ENCODE measurements around the gene CXCR4.

DNA sequence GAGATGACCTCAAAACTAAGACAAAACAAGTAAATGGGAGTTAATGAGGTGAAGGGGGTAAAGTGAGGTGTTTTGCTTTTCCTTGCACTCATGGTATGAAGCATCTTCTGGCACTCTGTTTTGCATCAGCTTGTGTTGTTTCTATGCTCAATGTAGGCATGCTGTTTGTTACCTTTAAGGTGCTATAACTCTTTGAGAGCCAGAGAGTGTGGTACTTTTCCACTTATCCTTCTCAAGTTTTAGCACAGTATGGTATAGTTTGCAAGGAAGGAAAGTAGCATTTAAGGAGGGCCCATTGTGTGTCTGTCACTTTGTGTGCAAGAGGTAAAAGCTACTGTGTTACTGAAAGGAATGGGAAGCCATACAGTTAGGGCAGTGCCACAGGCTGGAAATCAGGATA, 17.5 kb upstream of the CXCR4 start:
- no peak for TF ChIP-seq SIN3A (IDR thresholded peaks at IDR 0.05; ENCODE audit: borderline replicate concordance, low read depth, low read length)
- TF ChIP-seq, protein P1, sequence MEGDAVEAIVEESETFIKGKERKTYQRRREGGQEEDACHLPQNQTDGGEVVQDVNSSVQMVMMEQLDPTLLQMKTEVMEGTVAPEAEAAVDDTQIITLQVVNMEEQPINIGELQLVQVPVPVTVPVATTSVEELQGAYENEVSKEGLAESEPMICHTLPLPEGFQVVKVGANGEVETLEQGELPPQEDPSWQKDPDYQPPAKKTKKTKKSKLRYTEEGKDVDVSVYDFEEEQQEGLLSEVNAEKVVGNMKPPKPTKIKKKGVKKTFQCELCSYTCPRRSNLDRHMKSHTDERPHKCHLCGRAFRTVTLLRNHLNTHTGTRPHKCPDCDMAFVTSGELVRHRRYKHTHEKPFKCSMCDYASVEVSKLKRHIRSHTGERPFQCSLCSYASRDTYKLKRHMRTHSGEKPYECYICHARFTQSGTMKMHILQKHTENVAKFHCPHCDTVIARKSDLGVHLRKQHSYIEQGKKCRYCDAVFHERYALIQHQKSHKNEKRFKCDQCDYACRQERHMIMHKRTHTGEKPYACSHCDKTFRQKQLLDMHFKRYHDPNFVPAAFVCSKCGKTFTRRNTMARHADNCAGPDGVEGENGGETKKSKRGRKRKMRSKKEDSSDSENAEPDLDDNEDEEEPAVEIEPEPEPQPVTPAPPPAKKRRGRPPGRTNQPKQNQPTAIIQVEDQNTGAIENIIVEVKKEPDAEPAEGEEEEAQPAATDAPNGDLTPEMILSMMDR (IDR thresholded peaks at IDR 0.05) = no peak
- TF ChIP-seq MXI1 (IDR thresholded peaks at IDR 0.05; ENCODE audit: low read depth, low read length) = no peak
- no peak for TF ChIP-seq EP300 (IDR thresholded peaks at IDR 0.05; ENCODE audit: borderline replicate concordance in 1 of 2, low read depth in 1 of 2, low read length in 1 of 2)
- no peak for TF ChIP-seq RAD21 (IDR thresholded peaks at IDR 0.05; ENCODE audit: low read length)
- TF ChIP-seq EZH2phosphoT487 (IDR thresholded peaks at IDR 0.05; ENCODE audit: borderline replicate concordance, low read depth) = no peak
- no peak for TF ChIP-seq CHD2 (IDR thresholded peaks at IDR 0.05; ENCODE audit: low read length, partially characterized antibody)
- TF ChIP-seq POLR2AphosphoS5 (IDR thresholded peaks at IDR 0.05; ENCODE audit: low read depth, low read length) = no peak
- TF ChIP-seq FOXM1 (IDR thresholded peaks at IDR 0.05; ENCODE audit: low read depth) = no peak
- TF ChIP-seq RFX5 (IDR thresholded peaks at IDR 0.05; ENCODE audit: low read length) = no peak

All from SK-N-SH (cell line).